Osteoblast (primary cell): ENCODE measurements around the gene ATP5F1E. TPM values are rescaled to one million over a fixed set of nuclear protein-coding genes. Genes with fewer than 3 reads are reported as not detected.

Source experiments
- DNase-seq: peaks from one replicate; pipeline ENCODE4 v3.0.0; 2011; ENCODE audit warnings: low spot score, mixed read lengths; ENCODE audit not compliant: insufficient read length; ENCODE audit errors: missing footprints
- H2AFZ ChIP-seq: 2 replicates; pipeline ENCODE4 v1.6.0; 2011; ENCODE audit warnings: mild to moderate bottlenecking, low read length
- H3K27ac ChIP-seq: 2 replicates; pipeline ENCODE4 v1.5.1; 2011; ENCODE audit warnings: mild to moderate bottlenecking, low read depth, low read length, moderate library complexity
- H3K27me3 ChIP-seq: 2 replicates; pipeline ENCODE4 v1.6.0; 2012; ENCODE audit warnings: mild to moderate bottlenecking, control low read depth, inconsistent platforms, low read length, moderate library complexity; ENCODE audit not compliant: insufficient read depth
- H3K36me3 ChIP-seq: 2 replicates; pipeline ENCODE4 v1.5.1; 2011; ENCODE audit warnings: mild to moderate bottlenecking, low read length, control low read depth, moderate library complexity; ENCODE audit not compliant: insufficient read depth
- H3K4me1 ChIP-seq: 2 replicates; pipeline ENCODE4 v1.5.1; 2011; ENCODE audit warnings: mild to moderate bottlenecking, low read length, control low read depth, moderate library complexity; ENCODE audit not compliant: insufficient read depth
- H3K4me2 ChIP-seq: 2 replicates; pipeline ENCODE4 v1.6.0; 2011; ENCODE audit warnings: mild to moderate bottlenecking, low read length; ENCODE audit not compliant: insufficient read depth
- H3K4me3 ChIP-seq: fragments of 200-600 bp; sonication (generic); 3 replicates; pipeline ENCODE4 v1.5.1; 2012; ENCODE audit warnings: mild to moderate bottlenecking, low read length, inconsistent platforms; ENCODE audit not compliant: insufficient read depth
- H3K79me2 ChIP-seq: 2 replicates; pipeline ENCODE4 v1.6.0; 2012; ENCODE audit warnings: mild to moderate bottlenecking, low read length, control low read depth, inconsistent platforms; ENCODE audit not compliant: insufficient read depth
- H3K9me3 ChIP-seq: 2 replicates; pipeline ENCODE4 v1.5.1; 2011; ENCODE audit warnings: low read depth, low read length, control low read depth
- H4K20me1 ChIP-seq: 2 replicates; pipeline ENCODE4 v1.6.0; 2012; ENCODE audit warnings: mild to moderate bottlenecking, low read length, control low read depth; ENCODE audit not compliant: insufficient read depth
- CTCF ChIP-seq: IDR thresholded peaks from 2 replicates; pipeline ENCODE4 v1.5.1; 2011; ENCODE audit warnings: mild to moderate bottlenecking, low read depth, low read length, moderate library complexity; ENCODE audit errors: extremely low read depth
- total RNA-seq: library from RNA; depleted of rRNA; stranded (reverse); fragments of >200 nt; gene quantifications from 2 replicates; pipeline ENCODE4 v1.2.3, GENCODE V29; 2012

Gene ATP5F1E
- total RNA-seq, 1 donor, result 19.5 TPM

DNA sequence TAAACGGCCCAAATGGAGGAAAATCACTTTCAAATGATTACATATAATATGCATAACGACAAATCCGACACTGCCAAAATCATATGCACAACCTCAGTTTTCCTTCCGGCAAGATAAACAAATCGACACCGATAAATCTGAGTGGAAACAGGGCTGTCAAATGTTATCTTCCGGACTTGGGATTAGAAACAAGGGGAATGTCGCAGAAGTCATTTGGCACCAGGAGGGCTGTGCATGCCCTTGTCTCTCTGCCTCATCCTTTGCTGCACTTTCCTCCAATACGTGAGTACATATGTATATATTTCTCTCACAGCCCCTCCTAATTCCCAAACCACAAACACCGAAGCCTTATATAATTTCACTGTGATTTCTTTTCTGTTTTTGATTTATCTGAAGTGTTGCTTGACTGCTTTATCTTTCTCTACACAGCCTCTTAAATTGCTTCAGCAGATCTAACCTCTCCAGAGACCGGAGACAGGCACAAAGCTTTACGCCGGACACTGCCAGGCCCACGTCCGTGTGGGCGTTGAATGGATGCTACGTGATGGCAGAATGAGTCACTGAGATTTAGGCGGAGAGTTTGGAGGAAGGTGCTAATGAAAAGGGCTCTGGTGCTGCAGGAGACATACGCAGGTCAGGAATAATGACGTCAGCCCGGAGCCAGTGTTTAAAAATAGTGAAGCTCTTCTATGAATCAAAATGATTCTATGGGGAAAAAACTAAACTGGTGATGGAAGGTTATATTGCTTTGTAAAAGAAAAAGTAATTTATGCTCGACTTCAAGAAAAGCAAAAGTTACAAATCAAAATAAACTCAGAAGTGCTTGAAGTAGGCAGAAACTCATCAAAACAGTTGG lies 31.5 kb upstream of the ATP5F1E start:
- Histone ChIP-seq H3K36me3 (no peaks in the 10 kb centered on the region), H3K27me3 (peaks cover 5% of the 10 kb centered on the region), H3K9me3 (no peaks in the 10 kb centered on the region), H3K4me2 (peak overlapping the region; percentile 71), H3K4me1 (peaks cover 8% of the 10 kb centered on the region), H3K79me2 (no peaks in the 10 kb centered on the region), H3K27ac (no peak overlapping the region), H3K4me3 (peak overlapping the region; percentile 30), H2AFZ (peak overlapping the region; percentile 53), H4K20me1 (no peaks in the 10 kb centered on the region)
- peak; percentile 32 for DNase-seq
- no peak for TF ChIP-seq CTCF

DNA sequence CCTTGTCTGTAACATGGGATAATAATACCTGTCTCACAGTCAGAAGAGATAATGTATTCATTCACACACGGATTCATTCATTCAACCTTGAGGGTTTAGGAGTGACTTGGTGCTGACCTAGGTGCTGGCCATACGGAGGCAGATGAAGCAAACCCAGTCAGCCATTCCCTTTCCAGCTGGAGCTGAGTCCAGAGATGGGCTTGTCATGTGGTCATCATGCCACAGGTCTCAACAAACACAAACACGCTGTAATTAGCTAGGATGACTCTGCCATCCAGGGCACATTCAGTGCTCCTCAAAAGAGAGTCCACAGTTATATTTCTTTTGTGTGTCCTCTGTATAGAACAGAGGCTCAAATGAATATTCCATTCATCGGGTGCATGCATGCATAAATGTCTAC lies 29.9 kb upstream of the ATP5F1E start:
- Histone ChIP-seq H3K79me2 (no peaks in the 10 kb centered on the region), H3K4me1 (peaks cover 8% of the 10 kb centered on the region), H3K36me3 (no peaks in the 10 kb centered on the region), H3K27me3 (peaks cover 5% of the 10 kb centered on the region), H3K27ac (no peak overlapping the region), H3K4me2 (no peak overlapping the region), H3K4me3 (no peak overlapping the region), H3K9me3 (no peaks in the 10 kb centered on the region), H4K20me1 (no peaks in the 10 kb centered on the region), H2AFZ (no peak overlapping the region)
- DNase-seq, result no peak
- no peak for TF ChIP-seq CTCF

DNA sequence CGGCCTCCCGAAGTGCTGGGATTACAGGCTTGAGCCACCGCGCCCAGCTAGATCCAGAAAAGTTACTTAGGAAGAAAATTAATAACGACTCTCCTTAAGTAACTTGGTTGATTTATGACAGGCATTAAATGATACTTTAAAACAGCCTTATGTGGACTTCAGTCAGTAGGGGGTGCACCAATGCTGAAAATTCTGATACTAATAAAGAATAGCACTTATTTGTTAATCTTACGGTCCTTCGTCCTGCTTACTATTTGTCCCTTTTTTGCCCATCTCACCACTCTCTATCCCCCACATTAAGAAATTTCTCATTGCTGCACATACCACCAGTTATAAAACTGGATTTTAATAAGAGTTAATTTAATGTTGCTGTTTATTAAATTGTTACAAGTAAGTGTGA lies 23.2 kb upstream of the ATP5F1E start:
- no peaks in the 10 kb centered on the region for H3K4me1 ChIP-seq
- H3K27me3 ChIP-seq, result peaks cover 30% of the 10 kb centered on the region
- H3K4me3 ChIP-seq, result no peak overlapping the region
- H3K27ac ChIP-seq, result no peak overlapping the region
- H3K4me2 ChIP-seq, result no peak overlapping the region
- no peaks in the 10 kb centered on the region for H3K36me3 ChIP-seq
- peak; percentile 44 for TF ChIP-seq CTCF
- no peaks in the 10 kb centered on the region for H4K20me1 ChIP-seq
- DNase-seq, result no peak
- no peaks in the 10 kb centered on the region for H3K79me2 ChIP-seq
- H3K9me3 ChIP-seq, result no peaks in the 10 kb centered on the region
- H2AFZ ChIP-seq, result no peak overlapping the region

GRCh38 chr20:59051666-59052185 lies 19.6 kb upstream of the ATP5F1E start:
- no peak for TF ChIP-seq CTCF
- peaks cover 15% of the 10 kb centered on the region for H3K4me1 ChIP-seq
- peaks cover 33% of the 10 kb centered on the region for H3K27me3 ChIP-seq
- no peaks in the 10 kb centered on the region for H3K79me2 ChIP-seq
- H3K27ac ChIP-seq, result no peak overlapping the region
- no peaks in the 10 kb centered on the region for H3K36me3 ChIP-seq
- DNase-seq, result no peak
- H4K20me1 ChIP-seq, result no peaks in the 10 kb centered on the region
- H3K9me3 ChIP-seq, result no peaks in the 10 kb centered on the region
- no peak overlapping the region for H3K4me2 ChIP-seq
- H2AFZ ChIP-seq, result no peak overlapping the region
- H3K4me3 ChIP-seq, result no peak overlapping the region
